NCI-H2081 (cell line): ENCODE measurements around the gene ACAD9.

Source experiments
- DNase-seq, 2 experiments: peaks; one replicate each; lab custom pipeline; 2025; lab: John Stamatoyannopoulos, UW

Gene ACAD9

DNA sequence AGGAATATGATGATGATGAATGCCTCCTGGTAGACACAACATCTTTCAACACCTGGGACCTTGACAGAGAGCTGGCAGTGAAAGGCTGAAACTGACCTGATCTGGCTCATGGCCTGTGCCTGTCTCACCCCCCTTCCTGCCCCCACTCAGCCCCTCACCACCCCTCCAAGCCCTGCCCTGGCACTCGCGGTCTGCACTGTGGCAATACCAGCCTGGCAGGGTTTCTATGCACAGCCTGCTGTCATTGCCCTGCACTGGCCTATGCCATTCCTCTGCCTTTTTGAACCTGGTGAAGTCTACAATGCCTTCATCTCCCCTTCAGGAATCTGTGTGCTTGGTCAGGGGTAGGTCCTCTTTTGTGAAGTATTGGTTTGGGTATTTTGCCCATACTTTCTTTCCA lies 56.5 kb downstream of the ACAD9 start:
- no peak for DNase-seq

DNA sequence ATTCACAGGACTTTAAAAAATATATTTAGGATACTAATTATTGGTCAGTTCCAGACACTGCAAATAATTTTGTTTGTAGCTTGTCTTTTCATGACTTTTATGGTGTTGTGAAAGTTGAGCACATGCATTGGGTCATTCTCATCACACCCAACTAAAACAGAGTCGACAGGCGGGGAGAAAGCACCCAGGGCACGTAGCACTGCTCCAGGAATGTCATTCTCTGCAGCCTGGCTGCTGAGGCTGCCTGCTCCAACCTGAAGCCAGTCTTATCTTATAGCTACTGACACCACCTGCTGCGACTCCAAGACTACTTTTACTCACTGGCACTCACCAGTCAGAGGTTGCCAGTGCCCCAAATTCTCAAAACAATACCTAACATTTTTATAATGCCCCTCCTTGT lies 56.9 kb downstream of the ACAD9 start:
- no peak for DNase-seq

DNA sequence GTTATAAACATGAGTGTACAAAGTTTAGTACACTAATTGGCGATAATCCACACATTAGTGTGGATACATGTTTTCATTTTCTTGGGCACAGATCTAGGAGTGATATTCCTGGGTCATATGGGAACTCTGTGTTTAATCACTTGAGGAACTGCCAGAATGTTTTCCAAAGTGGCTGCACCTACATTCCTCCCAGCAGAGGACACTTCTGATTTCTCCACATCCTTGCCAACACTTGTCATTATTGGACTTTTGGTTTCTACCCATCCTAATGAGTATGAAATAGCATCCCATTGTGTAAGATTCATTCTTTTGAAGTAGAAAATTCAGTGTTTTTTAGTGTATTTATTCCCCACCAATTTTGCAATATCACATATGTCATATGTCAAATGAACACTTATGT lies 60.8 kb downstream of the ACAD9 start:
- DNase-seq: no peak

DNA sequence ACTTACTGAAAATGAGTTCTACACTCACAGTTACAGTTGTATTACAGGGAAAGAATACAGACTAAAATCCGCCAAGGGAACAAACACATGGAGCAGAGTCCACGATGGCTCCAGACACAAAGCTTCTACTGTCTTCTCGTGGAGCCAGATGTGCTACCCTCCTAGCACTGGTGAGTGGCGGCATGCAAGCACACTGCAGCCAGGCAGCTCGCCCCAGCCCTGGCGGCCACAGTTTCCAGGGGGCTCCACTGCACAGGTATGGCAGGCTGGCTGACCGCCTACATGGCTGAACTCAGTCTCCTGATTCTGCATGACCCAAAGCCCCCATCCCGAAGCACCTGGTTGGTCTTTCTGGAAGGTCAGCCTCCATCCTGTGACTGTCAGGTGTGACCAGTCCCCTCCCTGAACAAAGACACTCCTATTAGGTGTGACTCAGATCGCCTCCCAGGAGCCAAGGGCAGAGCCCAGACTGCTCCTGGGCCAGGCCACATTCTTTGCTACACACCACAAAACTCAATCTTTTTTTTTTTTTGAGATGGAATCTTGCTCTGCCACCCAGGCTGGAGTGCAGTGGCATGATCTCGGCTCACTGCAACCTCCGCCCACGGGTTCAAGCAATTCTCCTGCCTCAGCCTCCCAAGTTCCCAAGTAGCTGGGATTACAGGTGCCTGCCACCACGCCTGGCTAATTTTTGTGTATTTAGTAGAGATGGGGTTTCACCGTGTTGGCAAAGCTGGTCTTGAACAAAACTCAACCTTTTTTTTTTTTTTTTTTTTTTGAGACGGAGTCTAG lies 62.9 kb downstream of the ACAD9 start:
- DNase-seq: no peak

DNA sequence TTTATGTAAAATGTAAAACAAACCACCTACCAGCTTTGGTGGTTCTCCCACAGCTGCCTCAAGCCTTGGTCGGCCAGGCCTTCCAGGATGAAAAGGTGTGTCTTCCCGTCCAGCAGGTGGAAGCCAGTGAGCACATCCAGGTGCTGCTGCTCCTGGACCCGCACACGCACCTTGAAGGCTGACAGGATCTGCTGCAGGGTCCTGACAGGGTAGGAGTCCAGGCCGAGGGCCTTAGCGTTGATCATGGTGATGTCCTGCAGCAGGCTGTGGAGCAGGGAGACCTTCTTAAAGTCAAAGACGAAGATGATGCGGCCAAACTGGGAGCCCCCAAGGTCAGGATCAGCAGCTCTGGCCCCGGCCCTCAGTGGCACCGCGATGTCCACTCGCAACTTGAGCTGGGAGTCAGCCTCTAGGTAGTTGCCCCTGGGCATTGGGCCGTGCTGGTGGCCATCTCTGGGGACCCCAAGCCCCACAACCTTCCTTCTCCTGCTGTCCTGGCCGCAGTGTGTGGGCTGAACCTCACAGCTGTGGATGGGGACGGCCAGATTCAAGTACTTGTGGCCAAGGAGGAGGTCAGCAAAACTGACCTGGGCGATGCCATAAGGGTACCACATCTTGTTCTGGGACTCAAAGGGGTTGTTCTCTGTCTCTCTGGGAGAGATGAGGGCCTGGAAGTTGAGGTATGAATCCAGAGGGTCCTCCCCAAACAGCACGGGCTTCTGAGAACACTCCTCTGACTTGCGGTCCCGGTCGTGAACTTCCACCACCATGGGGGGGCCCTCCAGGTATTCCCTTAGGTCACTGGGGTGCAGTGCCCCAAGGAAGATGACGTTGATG lies 65.8 kb downstream of the ACAD9 start:
- no peak for DNase-seq

DNA sequence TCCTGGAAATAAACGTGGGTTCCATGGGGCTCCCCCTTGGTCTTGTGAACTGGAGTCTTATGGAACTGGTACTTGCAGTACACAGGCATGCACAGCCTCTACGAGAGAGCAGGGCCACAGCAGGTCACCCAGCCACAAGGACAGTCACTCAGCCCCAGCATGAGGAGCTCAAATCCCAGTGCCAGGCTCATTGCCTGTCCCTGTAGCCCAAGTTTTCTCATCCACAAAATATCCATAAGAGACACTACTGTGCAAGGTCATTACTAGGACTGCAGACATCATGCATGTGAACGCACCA lies 66.4 kb downstream of the ACAD9 start:
- DNase-seq: no peak

DNA sequence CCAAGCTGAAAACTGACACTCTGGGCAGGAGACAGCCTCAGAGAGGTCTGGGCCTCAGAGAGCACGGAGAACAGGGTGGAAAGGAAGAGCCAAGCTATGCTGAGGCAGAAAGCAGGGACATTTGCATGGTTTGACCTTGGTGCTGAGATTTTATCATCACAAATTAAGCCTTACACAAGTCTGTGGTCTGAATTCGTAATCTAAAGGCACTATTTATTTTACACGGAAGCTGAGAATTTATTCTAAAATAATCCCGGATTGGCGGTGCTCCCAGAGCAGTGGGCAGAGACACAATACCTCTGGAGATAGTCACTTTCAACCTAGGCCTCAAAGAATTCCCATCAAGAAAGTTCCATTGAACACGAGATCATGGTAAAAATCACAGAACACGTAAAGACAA lies 67.0 kb downstream of the ACAD9 start:
- DNase-seq: no peak

DNA sequence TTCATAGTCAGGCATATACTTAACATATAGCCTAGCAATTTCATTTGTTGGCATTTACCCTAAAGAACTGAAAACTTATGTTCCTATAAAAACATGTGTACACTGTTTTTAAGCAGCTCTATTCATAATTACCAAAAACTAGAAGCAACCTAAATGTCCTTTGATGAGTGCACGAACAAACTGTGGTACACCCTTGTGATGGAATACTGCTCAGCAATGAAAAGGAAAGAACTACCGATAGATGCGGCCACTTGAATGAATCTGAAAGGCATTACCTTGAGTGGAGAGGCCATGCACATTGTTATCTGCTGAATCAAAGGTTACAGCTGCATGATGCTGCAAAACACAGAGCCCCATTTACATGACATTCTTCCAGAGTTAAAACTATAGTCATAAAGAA lies 69.7 kb downstream of the ACAD9 start:
- no peak for DNase-seq

DNA sequence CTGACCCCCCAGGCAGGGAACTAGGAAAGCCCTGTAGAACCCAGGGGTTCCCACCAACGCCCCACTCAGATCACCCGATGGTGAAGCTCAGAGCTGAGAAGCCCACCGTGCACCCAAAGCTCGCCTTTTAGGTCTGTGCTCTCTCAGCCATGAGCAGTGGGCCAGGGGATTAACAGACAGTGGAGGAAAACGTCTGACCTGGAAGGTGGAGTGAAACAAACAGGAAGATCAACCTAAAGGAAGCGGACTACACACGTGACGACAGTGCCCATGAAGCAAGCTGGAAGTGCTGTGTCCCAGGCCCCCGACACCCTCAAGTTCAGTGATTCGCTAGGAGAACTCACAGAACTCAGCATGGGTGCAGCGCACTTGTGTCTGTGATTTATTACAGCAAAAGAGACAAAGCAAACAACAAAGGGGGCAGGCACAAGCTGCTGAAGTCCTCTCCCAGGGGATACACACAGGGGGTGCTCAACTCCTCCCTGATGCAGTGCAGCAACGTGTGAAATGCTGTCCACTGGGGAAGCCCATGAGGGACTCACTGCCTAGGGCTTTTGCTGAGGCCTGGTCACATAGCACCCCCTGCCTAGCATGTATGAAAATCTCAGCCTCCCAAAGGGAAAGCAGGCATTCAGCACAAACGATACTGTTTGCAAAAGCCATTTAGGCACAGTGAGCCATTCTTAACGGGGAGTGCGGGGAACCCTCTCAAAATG lies 71.0 kb downstream of the ACAD9 start:
- peak; percentile 12 to 64 for DNase-seq

DNA sequence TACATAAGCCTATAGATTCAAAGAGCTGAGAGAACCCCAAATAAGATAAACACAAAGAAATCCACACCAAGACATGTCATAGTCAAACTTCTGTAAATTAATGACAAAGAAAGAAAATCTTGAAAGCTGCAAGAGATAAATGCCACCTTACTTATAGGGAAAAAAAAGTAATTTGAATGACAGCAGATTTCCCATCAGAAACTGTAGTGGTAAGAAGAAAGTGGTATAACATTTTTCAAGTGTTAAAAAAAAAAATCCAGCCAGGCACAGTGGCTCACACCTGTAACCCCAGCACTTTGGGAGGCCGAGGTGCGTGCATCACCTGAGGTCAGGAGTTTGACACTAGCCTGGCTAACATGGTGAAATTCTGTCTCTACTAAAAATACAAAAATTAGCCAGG lies 77.0 kb downstream of the ACAD9 start:
- no peak for DNase-seq
